A549 treated with dexamethasone at 1 μM for 4 hours (cell line): Measurements from ENCODE around the gene FAM184A. TPM values are rescaled to one million over a fixed set of nuclear protein-coding genes. Genes with fewer than 3 reads are reported as not detected.

Source experiments
- total RNA-seq: library from RNA; stranded (reverse); fragments of 200-300 nt; extraction: Qiagen RNA extraction; gene quantifications from 5 replicates; pipeline ENCODE4 v1.2.3, GENCODE V29; 2022

The FAM184A gene
- total RNA-seq, result 0.11 TPM in 1 of 5 replicates, not detected in the others

GRCh38 chr6:119078376-119079282, at the start of gene FAM184A:
FAM184A (minus strand) TSS chr6:119078664; CDS start chr6:119078299, 365 bp downstream.

GRCh38 chr6:118934461-118935330, 143.8 kb downstream of the FAM184A start, which contains the start of gene MCM9:
MCM9 (minus strand) TSS chr6:118935159; CDS start chr6:118931723, 3,436 bp downstream.

Other genes starting within 250 kb of the FAM184A start
- gene ASF1A, start 184.5 kb downstream of the FAM184A start, total RNA-seq, result 7.5 to 9.9 TPM (median 7.7 TPM) in 5 replicates
- 3.8 to 5.5 TPM (median 5.2 TPM) in 5 replicates for gene MCM9, start 143.5 kb downstream of the FAM184A start, total RNA-seq